HG03045 (cell line): ENCODE data around the gene TCF23.
"Not testable (repeated sequence)": the region's sequence is repeated elsewhere in the genome, so short reads cannot be mapped to it uniquely, and the experiment has no call there.

ENCODE experiments used
- ATAC-seq: cut with Tn5 transposase; IDR thresholded peaks from one replicate; pipeline ENCODE4 v1.9.1; 2021; ENCODE audit warnings: mild to moderate bottlenecking, moderate library complexity; ENCODE audit not compliant: unreplicated experiment

The TCF23 gene

DNA sequence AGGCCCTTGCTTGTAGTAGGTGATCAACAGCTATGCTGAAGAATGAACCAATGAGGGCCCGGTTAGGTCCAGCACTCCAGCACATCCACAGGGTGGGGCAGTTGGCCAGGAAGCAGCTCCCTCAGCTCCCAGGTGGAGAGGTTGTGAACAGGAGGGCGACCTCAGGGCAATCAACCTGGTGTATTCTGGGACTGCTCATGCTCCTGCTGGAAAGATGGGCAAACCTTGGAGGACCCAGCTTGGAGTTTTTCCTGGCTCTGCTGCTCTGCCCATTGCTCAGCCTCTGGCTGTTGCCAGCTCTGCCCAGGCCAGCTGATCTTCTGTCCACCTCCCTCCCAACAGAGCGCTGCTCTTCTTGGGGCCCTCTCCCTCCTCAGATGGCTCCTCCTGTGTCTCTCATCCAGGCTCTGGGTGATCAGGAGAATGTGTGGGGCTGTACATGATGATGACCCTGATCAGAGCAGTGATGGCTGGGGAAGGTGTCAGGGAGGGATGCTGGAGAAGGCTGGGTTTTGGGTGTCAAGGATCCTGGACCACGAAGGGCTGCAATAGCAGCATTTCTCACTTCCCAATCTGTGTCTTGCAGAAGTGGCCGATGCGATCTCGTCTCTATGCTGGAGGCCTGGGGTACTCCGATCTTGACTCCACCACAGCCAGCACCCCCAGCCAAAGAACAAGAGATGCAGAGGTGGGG, 3.4 kb downstream of the TCF23 start:
- no peak for ATAC-seq

DNA sequence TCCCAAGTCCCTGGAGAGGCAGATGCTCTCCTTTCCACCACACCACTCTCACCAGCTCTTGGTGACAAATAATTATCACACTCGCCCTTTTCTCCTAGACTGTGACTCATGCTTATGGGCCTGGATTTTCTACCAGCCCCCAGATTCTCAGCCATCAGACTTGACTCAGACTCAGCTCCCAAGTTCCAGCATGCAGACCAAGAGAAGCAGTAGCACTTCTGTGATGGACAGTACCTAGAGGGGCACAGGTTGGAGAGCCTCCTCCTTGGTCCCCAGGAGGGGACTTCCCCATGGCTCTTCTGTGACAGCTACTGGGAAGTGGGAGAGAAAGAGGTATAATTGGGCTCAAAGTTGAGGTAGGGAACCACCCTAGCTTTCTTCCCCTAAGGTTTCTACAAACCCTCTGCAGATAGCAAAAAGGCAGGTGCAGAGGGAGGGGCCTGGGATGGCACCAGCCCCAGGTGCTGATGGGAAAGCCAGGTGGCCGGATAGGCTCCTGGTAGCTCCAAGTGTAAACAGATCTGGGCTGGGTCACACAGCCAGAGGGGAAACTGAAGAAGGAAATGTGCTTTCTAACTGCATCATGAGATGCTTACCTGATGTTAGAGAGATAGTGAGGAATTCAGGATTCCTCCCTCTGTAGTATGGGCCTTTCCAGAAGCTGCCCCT, 4.1 kb downstream of the TCF23 start:
- no peak for ATAC-seq

DNA sequence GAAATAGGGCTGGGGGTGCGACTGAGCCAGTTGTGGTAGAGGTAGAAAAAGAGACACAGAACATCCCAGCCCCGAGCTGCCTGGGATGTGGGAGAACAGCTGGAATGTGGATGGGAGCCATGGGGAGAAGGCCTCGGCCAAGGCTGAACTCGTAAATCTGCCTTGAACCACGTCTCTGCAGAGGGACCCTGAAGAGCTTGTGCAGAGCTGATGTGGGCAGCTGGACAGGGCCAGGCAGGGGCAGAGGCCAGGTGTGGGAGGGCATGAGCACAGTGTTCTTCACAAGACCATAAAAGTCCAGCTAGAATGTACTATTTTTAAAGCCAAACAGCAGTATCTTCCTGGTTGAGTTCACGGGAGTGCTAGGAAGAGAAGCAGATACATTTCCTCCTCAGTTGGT, 5.7 kb downstream of the TCF23 start:
- no peak for ATAC-seq

DNA sequence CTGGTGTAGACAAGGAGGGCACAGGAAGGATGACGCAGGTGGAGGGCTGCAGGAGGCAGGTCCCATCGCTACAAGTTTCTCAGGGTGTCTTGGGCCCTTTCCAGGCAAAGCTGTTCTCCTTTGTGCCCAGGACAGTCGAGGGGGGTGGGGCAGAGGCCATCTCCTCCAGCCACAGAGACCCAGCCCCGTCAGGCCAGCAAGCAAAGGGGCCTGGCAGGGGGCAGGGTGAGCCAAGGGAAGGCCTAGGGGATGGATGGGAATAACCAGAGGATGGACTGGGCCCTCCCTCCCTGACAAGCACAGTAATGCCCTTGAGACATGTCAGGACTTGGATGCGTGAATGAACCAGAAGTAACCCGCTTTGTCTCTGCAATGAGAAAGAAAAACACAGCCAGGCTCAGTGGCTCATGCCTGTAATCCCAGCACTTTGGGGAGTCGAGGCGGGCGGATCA, 6.3 kb downstream of the TCF23 start:
- ATAC-seq: no peak

DNA sequence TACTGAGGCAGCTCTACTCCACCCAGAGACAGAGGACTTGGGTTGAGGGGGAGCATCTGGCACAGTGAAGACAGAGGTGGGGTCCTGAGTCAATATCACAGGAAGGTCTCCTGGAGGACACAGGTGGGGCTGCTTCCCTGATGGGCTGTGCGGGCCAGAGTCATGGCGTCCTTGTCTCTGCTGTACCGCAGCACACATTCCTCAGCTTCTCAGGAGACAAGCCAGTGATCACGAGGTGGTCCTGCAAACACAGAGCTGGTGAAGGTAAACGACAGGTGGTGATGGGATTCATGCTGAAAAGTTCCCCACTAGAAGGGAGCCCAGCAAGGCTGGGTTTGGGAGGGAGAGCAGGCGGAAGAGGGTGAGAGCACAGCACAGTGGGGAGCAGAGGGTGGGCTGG, 9.7 kb downstream of the TCF23 start:
- no peak for ATAC-seq

DNA sequence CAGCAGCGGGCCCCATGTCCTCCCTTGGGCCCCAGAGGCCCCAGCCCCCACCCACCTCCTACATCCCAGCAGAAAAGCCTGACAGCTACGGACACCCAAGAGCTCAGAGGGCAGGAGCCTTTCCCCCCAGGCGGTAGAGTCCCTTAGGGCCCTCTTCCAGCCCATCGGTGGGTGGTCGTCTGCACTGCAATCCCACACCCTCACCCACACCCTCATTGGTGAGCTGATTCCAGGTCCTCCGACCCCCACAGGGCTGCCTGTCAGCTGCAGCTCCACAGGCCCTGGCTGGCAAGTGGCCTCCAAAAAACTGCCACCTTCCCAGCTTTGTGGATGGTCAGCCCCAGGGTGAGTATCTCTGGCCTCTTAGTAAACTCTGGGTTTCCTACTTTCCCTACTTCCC, 10.5 kb downstream of the TCF23 start:
- no peak for ATAC-seq

DNA sequence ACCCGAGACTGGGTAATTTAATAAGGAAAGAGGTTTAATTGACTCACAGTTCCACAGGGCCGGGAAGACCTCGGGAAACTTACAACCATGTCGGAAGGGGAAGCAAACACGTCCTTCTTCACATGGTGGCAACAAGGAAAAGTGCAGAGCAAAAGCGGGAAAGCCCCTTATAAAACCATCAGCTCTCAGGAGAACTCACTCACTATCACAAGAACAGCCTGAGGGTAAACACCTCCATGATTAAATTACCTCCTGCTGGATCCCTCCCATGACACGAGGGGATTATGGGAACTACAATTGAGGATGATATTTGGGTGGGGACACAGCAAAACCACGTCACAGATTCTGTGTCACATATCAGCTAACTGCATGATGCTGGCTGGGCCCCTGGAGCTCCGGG, 11.4 kb downstream of the TCF23 start:
- ATAC-seq: no peak

DNA sequence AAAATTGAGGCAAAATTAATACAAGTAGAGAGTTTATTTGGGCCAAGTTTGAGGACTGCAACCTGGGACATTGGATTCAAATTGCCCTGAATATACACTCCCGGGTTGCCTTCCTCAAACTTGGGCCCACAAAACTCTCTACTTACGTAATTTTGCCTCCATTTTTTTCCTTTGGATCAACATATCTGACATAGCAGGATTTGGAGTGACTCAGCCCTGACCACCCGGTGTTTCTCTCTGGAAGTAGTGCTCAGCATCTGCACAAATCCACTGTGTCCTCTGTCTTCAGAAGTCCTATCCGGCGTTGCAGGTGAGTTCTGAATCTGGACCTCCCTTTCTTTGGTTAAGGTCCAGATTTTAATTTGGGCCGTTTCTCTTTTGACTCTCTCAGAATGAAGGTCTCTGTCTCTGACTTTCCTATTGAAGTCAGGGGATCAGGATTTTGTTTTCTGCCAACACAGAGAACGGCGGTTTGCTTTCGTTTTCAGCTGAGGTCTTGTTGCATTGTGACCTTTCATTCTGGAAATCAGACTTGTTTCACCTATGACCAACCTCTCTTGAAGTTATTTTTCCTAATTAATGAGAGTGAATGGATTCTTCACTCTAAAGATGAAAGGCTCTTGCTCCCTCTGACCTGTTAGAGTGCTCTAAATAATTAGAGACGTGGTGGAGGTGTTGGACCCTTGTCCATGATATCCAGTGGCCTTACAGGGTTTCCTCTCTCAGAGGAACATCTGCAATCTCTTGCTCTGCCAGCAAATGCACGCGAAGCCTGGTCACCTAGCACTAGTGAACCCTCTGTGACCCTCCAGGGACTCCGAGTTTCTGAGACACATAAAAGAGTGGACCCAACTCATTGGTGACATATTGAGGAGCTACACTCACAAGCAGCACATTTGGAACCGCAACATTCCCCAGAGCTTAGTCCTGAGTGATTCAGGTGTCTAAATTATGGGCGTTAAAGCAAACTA, 13.6 kb downstream of the TCF23 start:
- ATAC-seq: no peak

DNA sequence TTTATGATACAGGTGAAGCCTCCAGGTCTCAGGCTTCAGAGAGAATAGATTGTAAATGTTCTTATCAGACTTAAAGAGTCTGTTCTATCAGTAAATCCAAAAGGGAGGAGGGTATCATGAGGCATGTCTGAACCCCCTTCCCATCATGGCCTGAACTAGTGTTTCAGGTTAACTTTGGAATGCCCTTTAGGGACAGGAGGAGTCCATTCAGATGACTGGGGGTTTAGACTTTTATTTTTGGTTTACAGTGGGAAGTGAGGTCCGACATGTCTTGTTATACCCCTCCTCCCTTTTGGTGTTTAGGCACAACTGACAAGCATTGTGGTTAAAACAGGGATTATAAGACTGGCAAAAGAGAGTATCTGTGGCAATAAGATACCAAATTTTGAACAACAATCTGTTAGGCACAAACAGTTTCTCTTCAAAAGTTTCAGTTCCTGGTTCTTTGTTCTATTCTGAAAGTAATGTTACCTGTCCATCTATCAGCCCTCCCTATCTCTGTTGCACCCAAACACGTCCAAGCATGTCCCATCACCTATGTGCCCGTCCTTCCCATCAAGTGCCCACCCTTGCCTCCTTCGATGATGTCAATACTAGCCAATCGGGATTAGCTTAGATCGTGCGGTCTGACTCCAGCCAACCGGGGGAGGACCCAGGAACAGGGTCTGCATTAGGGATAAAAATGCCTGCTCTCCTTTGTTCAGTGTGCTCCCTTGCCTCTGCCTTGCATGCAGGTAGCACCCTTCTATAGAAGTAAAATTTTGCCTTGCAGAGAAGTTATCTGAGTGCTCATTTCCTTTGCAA, 16.4 kb downstream of the TCF23 start:
- ATAC-seq: no peak

DNA sequence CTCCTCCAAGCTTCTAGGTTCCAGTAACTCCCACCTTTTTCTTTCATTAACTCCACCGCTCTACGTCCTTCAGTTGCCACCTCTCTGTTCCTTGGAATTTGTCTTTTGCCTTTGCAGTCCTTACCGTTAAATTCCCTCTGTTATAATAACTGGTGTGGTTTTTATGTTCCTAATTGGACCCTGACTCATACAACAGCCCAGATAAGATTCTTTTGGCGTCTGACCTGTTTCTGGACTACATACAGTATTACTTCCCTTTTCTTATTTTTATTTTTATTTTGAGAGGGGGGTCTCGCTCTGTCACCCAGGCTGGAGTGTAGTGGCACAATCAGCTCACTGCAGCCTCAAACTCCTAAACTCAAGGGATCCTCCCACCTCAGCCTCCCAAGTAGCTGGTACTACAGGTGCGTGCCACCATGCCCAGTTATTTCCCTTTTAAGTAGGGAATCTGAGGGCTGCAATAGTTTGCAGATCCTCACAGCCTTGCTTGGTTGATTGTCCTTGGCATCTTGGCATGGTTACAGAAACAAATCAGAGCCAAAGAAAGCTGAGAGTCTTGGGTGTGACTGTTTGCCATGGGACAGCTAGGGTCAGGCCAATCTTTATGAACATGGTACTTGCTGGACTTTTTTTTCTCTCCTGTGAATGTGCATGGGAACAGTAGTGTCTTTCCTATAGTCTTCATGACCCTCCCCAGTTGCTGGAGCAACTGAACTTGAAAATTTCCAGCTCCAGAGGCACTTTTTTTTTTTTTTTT, 22.0 kb downstream of the TCF23 start:
- no peak for ATAC-seq

DNA sequence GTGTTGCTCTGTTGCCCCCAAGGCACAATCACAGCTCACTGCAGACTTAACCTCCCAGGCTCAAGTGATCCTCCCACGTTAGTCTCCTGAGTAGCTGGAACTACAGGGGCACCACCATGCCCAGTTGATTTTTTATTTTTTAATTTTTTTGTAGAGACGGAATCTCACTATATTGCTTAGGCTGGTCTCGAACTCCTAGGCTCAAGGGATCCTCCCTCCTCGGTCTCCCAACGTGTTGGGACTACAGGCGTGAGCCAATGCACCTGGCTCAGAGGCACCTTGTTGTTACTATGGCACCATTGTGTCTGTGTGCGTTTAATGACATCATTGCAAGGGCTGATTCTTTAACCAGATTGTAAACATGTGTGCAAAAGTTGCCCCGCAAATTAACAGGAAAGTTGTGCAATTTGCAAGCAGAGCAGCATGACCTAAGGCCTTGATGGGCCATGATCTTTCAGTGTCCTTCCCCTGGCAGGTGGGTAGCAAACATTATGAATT, 22.6 kb downstream of the TCF23 start:
- no peak for ATAC-seq

DNA sequence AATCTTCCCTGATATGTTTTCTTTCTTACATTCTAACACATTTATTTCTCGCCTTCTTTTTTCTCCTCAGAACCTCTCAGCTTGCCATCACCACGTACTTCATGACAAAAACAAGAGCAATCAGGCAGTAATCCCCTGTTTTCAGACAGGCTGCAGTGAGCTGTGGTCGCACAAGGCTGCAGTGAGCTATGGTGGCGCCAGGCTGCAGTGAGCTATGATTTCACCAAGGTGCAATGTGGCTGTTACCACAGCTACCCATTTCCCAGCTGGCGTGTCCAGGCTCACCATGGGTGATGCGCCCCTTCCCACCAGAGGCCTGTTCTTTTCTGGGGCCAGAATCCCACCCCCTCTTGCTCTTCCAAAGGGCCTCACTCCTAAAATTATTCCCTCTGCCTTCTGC, 25.8 kb downstream of the TCF23 start:
- ATAC-seq: no peak

DNA sequence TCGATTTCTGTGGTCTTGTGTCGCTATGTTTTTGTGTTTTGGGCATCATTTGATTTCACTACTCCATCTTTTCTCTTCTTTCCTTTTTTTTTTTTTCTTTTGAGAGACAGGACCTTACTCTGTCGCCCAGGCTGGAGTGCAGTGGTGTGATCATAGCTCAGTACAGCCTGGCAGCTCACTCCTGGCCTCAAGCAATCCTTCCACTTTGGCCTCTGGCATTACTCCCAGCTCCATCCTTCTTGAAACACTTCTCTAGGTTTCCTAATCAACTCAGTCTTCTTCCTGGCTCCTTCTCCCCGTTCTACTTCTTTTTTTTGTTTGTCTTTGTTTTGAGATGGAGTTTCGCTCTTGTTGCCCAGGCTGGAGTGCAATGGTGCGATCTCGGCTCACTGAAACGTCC, 26.5 kb downstream of the TCF23 start:
- no peak for ATAC-seq

DNA sequence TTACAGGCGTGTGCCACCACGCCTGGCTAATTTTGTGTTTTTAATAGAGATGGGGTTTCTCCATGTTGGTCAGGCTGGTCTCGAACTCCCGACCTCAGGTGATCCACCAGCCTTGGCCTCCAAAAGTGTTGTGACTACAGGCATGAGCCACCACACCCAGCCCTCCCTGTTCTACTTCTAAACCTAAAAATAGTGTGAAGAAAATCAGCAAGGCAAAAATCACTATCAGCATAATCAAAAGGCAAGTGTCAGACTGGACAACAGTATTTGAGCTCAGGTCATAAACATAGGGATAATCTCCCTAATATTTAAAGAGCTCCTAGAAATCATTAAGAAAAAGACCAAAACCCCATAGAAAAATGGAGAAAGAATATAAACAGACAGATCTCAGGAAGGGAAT, 27.0 kb downstream of the TCF23 start:
- ATAC-seq: not testable (repeated sequence)

DNA sequence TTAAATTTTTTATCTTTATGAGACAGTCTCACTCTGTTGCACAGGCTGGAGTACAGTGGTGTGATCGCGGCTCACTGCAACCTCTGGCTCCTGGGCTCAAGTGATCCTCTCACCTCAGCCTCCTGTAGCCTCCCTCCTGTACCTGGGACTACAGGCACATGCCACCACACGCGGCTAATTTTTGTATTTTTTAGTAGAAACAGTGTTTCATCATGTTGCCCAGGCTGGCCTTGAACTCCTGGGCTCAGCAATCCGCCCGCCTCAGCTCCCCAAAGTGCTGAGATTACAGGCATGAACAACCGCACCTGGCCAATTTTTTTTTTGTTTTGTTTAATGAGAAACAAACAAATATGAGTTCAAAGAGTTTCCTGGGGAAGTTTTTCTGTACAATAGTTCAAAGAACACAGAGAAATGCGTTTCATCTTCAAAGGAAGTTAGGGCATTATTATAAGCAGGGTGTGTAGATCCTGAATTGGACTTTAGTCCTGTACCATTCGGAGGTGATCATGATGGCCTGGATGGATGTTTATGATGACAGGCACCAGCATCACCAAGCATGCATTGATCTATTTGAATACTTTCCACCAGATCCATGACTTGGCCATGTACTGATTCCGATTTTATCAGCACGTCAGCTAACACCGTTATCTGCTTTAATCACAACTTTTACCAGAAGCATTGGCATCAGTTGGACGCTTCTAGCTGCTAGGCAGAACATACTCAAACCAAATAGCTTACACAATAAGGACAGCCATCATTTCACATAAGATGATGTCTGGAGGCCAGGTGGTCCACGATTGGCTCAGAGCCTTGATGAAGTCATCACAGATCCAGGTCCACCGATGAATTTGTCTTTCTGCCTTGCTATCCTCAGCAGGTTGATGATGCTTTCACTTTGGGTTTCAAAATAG, 28.9 kb downstream of the TCF23 start:
- ATAC-seq: no peak

DNA sequence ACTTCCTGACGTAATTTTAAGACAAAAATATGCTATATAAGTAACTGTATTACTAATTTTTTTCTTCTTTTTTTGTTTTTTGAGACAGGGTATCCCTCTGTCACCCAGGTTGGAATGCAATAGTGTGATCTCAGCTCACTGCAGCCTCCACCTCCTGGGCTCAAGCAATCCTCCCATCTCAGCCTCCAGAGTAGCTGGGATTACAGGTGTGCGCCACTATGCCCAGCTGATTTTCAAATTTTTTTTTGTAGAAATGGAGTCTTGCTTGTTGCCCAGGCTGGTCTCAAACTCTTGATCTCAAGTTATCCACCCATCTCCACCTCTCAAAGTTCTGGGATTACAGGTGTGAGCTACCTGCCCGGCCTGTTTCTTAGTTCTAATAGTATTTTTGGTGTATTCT, 29.7 kb downstream of the TCF23 start:
- ATAC-seq: no peak

DNA sequence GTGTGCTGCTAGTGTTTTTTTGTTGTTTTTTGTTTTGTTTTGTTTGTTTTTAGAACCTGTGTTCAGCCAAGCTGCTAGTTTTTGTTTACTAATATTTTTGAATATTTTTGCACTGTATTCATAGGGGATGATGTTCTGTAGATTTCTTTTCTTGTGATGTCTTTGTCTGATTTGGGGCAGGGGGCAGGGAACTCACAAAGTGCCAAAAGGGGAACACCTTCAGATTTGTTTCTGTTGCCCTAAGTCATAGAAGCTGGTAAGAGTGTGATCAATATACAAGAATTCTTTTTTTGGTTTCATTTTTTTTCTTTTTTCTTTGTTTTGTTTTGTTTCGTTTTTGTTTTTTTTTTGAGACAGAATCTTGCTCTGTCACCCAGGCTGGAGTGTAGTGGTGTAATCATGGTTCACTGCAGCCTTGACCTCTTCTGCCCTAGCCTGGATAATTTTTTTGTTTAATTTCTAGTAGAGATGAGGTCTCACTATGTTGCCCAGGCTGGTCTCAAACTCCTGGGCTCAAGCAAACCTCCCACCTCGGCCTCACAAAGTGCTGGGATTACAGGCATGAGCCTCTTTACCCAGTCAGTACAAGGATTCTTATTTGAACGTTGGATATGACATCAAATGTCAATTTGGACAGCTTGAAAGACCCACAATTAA, 30.7 kb downstream of the TCF23 start:
- no peak for ATAC-seq

DNA sequence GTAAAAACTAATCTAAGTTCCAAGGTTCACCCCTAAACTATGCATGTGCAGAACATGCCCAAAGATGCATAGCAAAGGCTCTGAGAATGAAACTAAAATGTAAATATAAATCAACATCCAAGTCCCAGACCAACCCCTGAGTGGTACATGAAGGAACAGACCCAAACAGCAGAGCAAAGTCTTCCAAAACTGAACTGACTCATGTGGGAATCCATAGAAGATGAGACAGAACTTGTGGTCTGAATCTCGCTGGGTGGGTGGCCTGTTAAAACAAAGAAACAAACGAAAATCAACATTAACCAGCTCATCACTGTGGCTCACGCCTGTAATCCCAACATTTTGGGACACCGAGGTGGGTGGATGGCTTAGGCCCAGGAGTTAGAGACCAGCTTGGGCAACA, 33.5 kb downstream of the TCF23 start:
- no peak for ATAC-seq
